Transverse colon (tissue), 4 donors: ENCODE data around the gene ARHGAP22. TPM values are rescaled to one million over a fixed set of nuclear protein-coding genes. Genes with fewer than 3 reads are reported as not detected.

Source experiments
- DNase-seq: peaks from one replicate; pipeline ENCODE4 v3.0.0-alpha.2; 2019
- H3K27ac ChIP-seq, 4 donors: fragments of 200-600 bp; sonication (generic); 2 replicates each; pipeline ENCODE4 v1.5.1; 2016 to 2018; ENCODE audit warnings: inconsistent platforms in 4 of 4
- H3K27me3 ChIP-seq: fragments of 200-600 bp; sonication (generic); 2 replicates; pipeline ENCODE4 v1.5.1; 2017; ENCODE audit warnings: inconsistent platforms
- H3K36me3 ChIP-seq, 4 donors: fragments of 200-600 bp; sonication (generic); 2 replicates each; pipeline ENCODE4 v1.5.1; 2017 to 2019; ENCODE audit warnings: inconsistent platforms in 4 of 4
- H3K4me1 ChIP-seq, 4 donors: fragments of 200-600 bp; sonication (generic); 2 replicates each; pipeline ENCODE4 v1.5.1; 2017 to 2020; ENCODE audit warnings: inconsistent platforms in 4 of 4
- H3K4me3 ChIP-seq, 4 donors: fragments of 200-600 bp; sonication (generic); 1 replicate in 1 of 4; 2 replicates in 3 of 4; pipeline versions ENCODE4 v1.5.1 to v1.6.1; 2017 to 2019; ENCODE audit warnings: inconsistent platforms in 4 of 4
- H3K9me3 ChIP-seq, 2 donors: fragments of 200-600 bp; sonication (generic); 2 replicates each; pipeline ENCODE4 v1.5.1; 2017 to 2019; ENCODE audit warnings: inconsistent platforms in 2 of 2
- EP300 ChIP-seq: sonication (generic); formaldehyde crosslinking; IDR thresholded peaks from one replicate; pipeline ENCODE4 v1.6.1; 2017; ENCODE audit warnings: antibody characterized with exemption, low read depth
- POLR2A ChIP-seq: fragments of 450-650 bp; IDR thresholded peaks from one replicate; pipeline ENCODE4 v1.6.1; 2016; ENCODE audit warnings: antibody characterized with exemption, mild to moderate bottlenecking, moderate library complexity
- POLR2AphosphoS5 ChIP-seq, 3 donors: sonication (generic); formaldehyde crosslinking; IDR thresholded peaks; one replicate each; pipeline ENCODE4 v1.6.1; 2016; ENCODE audit warnings: antibody characterized with exemption in 3 of 3
- WGBS, 2 donors: methylation state at CpG; one replicate each; pipeline ENCODE4 v1.1.5; 2018; ENCODE audit warnings: low coverage in 1 of 2; 5-methylcytosine and 5-hydroxymethylcytosine counted together
- in situ Hi-C, 4 donors: fragments of 200-750 bp; cut with MboI; loops; one replicate each; pipeline versions ENCODE4 v1.15.0 to v1.15.1; 2017; ENCODE audit warnings: low sequenced_read_pairs in 3 of 4, low pct_ligation_motif_present in 1 of 4, low pct_unique_long_range_greater_than_20kb in 1 of 4
- intact Hi-C: fragments of 100-400 bp; cut with DNase I; formaldehyde crosslinking; loops from one replicate; pipeline ENCODE4 v1.15.1; 2023; ENCODE audit warnings: low total_unique reads
- total RNA-seq, 4 donors: library from RNA; depleted of rRNA; stranded (reverse); fragments of >200 nt; gene quantifications; one replicate each; pipeline ENCODE4 v1.1.0, GENCODE V29; 2016
- TF ChIP-seq, protein P1 (sequence below), 5 experiments: fragments of 200-600 bp in 3 of 5; fragments of 450-650 bp in 2 of 5; sonication (generic) in 3 of 5; IDR thresholded peaks; 1 replicate in 2 of 5; 2 replicates in 3 of 5; pipeline ENCODE4 v1.5.1; 2016 to 2017; ENCODE audit warnings: antibody characterized with exemption in 5 of 5, inconsistent platforms in 3 of 5, mild to moderate bottlenecking in 2 of 5, moderate library complexity in 1 of 5

ARHGAP22 gene
- total RNA-seq, 4 donors from 2014 or later, result 1.4 to 3.4 (median 1.7) TPM; not detected in 1

GRCh38 chr10:48437546-48437945 lies 167.3 kb downstream of the ARHGAP22 start:
- H3K36me3 ChIP-seq, result peaks cover 0 to 10% (median 0%) of the 10 kb centered on the region in 4 donors
- H3K9me3 ChIP-seq, result no peaks in the 10 kb centered on the region
- in situ Hi-C loops, result no loop called here
- H3K4me1 ChIP-seq, result no peaks in the 10 kb centered on the region
- no peaks in the 10 kb centered on the region for H3K27me3 ChIP-seq
- no peak for DNase-seq
- intact Hi-C loops, result no loop called here
- 92% methylated on average over 3 of the region's 3 CpGs; no CpG with 5 or more reads in 1 of the 2 donors for WGBS, 2 donors
- TF ChIP-seq, protein P1, sequence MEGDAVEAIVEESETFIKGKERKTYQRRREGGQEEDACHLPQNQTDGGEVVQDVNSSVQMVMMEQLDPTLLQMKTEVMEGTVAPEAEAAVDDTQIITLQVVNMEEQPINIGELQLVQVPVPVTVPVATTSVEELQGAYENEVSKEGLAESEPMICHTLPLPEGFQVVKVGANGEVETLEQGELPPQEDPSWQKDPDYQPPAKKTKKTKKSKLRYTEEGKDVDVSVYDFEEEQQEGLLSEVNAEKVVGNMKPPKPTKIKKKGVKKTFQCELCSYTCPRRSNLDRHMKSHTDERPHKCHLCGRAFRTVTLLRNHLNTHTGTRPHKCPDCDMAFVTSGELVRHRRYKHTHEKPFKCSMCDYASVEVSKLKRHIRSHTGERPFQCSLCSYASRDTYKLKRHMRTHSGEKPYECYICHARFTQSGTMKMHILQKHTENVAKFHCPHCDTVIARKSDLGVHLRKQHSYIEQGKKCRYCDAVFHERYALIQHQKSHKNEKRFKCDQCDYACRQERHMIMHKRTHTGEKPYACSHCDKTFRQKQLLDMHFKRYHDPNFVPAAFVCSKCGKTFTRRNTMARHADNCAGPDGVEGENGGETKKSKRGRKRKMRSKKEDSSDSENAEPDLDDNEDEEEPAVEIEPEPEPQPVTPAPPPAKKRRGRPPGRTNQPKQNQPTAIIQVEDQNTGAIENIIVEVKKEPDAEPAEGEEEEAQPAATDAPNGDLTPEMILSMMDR (IDR thresholded peaks at IDR 0.05), result no peak
- TF ChIP-seq POLR2A (no peak), POLR2AphosphoS5 (IDR thresholded peaks at IDR 0.05) (no peak), EP300 (no peak)
- H3K4me3 ChIP-seq, result no peak overlapping the region
- no peak overlapping the region for H3K27ac ChIP-seq

DNA sequence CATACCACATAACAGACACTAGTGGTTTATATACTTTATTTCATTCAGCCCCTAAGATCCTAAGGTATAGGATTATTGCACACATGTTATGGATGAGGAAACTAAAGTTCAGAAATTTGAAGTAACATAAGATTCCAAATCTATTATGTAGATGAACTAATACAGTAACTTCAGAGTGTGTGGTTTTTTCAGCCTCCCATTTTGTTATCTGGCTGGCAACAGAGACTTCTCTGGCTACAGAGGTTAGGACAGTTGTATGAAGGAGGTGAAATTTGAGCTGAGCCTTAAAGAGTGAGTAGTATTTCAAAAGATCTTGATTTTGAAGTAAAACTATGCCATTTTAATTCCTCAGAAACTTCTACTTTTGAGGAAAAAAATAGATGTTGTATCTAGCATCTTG lies 173.0 kb downstream of the ARHGAP22 start:
- Histone ChIP-seq H3K27ac (no peak overlapping the region), H3K9me3 (no peaks in the 10 kb centered on the region), H3K27me3 (no peaks in the 10 kb centered on the region), H3K36me3 (peaks cover 0 to 14% (median 3%) of the 10 kb centered on the region in 4 donors), H3K4me1 (no peaks in the 10 kb centered on the region), H3K4me3 (no peak overlapping the region)
- in situ Hi-C loops (no loop called here), intact Hi-C loops (no loop called here)
- TF ChIP-seq POLR2A (no peak), POLR2AphosphoS5 (IDR thresholded peaks at IDR 0.05) (no peak)
- TF ChIP-seq, protein P1 (IDR thresholded peaks at IDR 0.05), result no peak
- DNase-seq, result no peak

GRCh38 chr10:48430402-48430993 lies 174.4 kb downstream of the ARHGAP22 start:
- H3K9me3 ChIP-seq, result no peaks in the 10 kb centered on the region
- H3K36me3 ChIP-seq, result peaks cover 0 to 9% (median 3%) of the 10 kb centered on the region in 4 donors
- intact Hi-C loops, result no loop called here
- no peak for DNase-seq
- in situ Hi-C loops, result no loop called here
- no peak overlapping the region for H3K27ac ChIP-seq
- no peaks in the 10 kb centered on the region for H3K4me1 ChIP-seq
- no peak overlapping the region for H3K4me3 ChIP-seq
- TF ChIP-seq EP300, result no peak
- TF ChIP-seq, protein P1 (IDR thresholded peaks at IDR 0.05), result no peak
- no peak for TF ChIP-seq POLR2AphosphoS5 (IDR thresholded peaks at IDR 0.05)
- no peak for TF ChIP-seq POLR2A
- 79 to 88% methylated on average over 2 to 4 of the region's 4 CpGs for WGBS, 2 donors
- no peaks in the 10 kb centered on the region for H3K27me3 ChIP-seq

- in situ Hi-C loops, result no loop called here
- no peak for TF ChIP-seq EP300
- TF ChIP-seq, protein P1 (IDR thresholded peaks at IDR 0.05), result no peak
- no peak for TF ChIP-seq POLR2A
- TF ChIP-seq POLR2AphosphoS5 (IDR thresholded peaks at IDR 0.05), result no peak
These were observed 175.6 kb downstream of the ARHGAP22 start for GRCh38 chr10:48429309-48429708.

More at GRCh38 chr10:48429309-48429708, 175.6 kb downstream of the ARHGAP22 start:
- H3K27me3 ChIP-seq, result no peaks in the 10 kb centered on the region
- WGBS, 2 donors, result 97 to 100% methylated on average over 1 of the region's 1 CpG
- no peaks in the 10 kb centered on the region for H3K9me3 ChIP-seq
- peaks cover 0 to 7% (median 3%) of the 10 kb centered on the region in 4 donors for H3K36me3 ChIP-seq
- no peaks in the 10 kb centered on the region for H3K4me1 ChIP-seq
- no peak for DNase-seq
- H3K4me3 ChIP-seq, result no peak overlapping the region
- H3K27ac ChIP-seq, result no peak overlapping the region
- intact Hi-C loops, result no loop called here
